ENCODE data around the gene SPATA17. TPM values are rescaled to one million over a fixed set of nuclear protein-coding genes. Genes with fewer than 3 reads are reported as not detected.

Gene SPATA17
- total and polyA plus RNA-seq, 2 of the 13 experiments (the other 11 are each of a cell fraction or from before 2014, with no cell fraction given), result 0.48 to 1.7 TPM

DNA sequence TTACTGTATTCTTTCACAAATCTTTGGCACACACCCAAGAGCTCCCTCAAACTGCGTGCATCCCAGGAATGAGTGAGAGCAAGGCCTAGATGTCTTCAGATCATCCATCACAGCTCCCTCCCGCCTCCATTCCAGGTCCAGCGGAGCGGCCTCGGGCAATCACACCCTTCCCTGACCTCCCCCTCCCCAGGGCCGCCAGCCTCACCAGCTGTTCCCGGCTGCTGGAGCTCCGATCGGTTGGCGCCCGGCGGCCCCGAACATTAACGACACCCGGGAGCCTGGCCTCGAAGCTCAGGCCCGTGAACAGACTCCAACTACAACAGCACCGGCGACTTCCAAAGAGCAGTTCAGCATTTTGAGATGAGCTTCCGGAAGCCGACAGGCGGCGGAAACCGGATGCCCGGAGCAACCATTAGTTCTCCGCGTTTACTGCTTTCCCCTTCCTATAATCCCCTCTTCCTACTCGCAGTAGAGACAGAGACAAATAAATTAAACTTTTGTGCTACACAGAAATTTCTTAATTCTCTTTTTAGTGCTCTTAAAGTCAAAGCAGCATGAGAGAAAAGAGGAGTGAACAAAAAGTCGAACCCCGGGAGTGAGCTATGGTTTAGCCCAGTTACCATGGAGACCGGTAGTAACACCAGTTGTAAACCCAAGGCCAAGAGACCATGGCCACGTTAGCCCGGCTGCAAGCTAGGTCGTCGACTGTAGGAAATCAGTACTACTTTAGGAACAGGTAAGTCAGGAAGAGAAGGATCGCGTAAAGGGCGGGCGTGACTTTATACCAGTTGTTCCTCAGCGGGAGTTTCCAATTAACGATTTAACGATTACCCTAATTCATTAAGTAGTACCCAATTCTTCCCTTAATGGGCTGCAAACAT lies at the start of gene SPATA17, which contains the start of gene GPATCH2 (continued):
- TF ChIP-seq, protein P1, sequence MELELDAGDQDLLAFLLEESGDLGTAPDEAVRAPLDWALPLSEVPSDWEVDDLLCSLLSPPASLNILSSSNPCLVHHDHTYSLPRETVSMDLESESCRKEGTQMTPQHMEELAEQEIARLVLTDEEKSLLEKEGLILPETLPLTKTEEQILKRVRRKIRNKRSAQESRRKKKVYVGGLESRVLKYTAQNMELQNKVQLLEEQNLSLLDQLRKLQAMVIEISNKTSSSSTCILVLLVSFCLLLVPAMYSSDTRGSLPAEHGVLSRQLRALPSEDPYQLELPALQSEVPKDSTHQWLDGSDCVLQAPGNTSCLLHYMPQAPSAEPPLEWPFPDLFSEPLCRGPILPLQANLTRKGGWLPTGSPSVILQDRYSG (CRISPR knock-in tag; IDR thresholded peaks at IDR 0.05), result no peak
- TF ChIP-seq HOXA5 (CRISPR knock-in tag; IDR thresholded peaks at IDR 0.05), result peak; percentile 74
- TF ChIP-seq ZNF567 (CRISPR knock-in tag; IDR thresholded peaks at IDR 0.05; ENCODE audit: borderline replicate concordance), result no peak
- TF ChIP-seq, protein P2, sequence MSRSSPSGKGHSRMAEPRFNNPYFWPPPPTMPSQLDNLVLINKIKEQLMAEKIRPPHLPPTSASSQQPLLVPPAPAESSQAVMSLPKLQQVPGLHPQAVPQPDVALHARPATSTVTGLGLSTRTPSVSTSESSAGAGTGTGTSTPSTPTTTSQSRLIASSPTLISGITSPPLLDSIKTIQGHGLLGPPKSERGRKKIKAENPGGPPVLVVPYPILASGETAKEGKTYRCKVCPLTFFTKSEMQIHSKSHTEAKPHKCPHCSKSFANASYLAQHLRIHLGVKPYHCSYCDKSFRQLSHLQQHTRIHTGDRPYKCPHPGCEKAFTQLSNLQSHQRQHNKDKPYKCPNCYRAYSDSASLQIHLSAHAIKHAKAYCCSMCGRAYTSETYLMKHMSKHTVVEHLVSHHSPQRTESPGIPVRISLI (CRISPR knock-in tag; IDR thresholded peaks at IDR 0.05; ENCODE audit: borderline replicate concordance), result no peak
- TF ChIP-seq, protein P3, sequence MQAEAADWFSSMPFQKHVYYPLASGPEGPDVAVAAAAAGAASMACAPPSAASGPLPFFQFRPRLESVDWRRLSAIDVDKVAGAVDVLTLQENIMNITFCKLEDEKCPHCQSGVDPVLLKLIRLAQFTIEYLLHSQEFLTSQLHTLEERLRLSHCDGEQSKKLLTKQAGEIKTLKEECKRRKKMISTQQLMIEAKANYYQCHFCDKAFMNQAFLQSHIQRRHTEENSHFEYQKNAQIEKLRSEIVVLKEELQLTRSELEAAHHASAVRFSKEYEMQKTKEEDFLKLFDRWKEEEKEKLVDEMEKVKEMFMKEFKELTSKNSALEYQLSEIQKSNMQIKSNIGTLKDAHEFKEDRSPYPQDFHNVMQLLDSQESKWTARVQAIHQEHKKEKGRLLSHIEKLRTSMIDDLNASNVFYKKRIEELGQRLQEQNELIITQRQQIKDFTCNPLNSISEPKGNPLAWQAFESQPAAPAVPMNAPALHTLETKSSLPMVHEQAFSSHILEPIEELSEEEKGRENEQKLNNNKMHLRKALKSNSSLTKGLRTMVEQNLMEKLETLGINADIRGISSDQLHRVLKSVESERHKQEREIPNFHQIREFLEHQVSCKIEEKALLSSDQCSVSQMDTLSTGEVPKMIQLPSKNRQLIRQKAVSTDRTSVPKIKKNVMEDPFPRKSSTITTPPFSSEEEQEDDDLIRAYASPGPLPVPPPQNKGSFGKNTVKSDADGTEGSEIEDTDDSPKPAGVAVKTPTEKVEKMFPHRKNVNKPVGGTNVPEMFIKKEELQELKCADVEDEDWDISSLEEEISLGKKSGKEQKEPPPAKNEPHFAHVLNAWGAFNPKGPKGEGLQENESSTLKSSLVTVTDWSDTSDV (CRISPR knock-in tag; IDR thresholded peaks at IDR 0.05), result no peak
- TF ChIP-seq ZNF616 (CRISPR knock-in tag; IDR thresholded peaks at IDR 0.05; ENCODE audit: low read depth), result no peak
- TF ChIP-seq SPEN (CRISPR knock-in tag; IDR thresholded peaks at IDR 0.05; ENCODE audit: low read depth), result peak; percentile 45; the same call in 1 of the 2 replicates
- TF ChIP-seq, protein P4, sequence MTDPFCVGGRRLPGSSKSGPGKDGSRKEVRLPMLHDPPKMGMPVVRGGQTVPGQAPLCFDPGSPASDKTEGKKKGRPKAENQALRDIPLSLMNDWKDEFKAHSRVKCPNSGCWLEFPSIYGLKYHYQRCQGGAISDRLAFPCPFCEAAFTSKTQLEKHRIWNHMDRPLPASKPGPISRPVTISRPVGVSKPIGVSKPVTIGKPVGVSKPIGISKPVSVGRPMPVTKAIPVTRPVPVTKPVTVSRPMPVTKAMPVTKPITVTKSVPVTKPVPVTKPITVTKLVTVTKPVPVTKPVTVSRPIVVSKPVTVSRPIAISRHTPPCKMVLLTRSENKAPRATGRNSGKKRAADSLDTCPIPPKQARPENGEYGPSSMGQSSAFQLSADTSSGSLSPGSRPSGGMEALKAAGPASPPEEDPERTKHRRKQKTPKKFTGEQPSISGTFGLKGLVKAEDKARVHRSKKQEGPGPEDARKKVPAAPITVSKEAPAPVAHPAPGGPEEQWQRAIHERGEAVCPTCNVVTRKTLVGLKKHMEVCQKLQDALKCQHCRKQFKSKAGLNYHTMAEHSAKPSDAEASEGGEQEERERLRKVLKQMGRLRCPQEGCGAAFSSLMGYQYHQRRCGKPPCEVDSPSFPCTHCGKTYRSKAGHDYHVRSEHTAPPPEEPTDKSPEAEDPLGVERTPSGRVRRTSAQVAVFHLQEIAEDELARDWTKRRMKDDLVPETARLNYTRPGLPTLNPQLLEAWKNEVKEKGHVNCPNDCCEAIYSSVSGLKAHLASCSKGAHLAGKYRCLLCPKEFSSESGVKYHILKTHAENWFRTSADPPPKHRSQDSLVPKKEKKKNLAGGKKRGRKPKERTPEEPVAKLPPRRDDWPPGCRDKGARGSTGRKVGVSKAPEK (CRISPR knock-in tag; IDR thresholded peaks at IDR 0.05; ENCODE audit: borderline replicate concordance), result no peak
- TF ChIP-seq, protein P5, sequence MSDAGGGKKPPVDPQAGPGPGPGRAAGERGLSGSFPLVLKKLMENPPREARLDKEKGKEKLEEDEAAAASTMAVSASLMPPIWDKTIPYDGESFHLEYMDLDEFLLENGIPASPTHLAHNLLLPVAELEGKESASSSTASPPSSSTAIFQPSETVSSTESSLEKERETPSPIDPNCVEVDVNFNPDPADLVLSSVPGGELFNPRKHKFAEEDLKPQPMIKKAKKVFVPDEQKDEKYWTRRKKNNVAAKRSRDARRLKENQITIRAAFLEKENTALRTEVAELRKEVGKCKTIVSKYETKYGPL (CRISPR knock-in tag; IDR thresholded peaks at IDR 0.05), result no peak
- TF ChIP-seq, protein P6, sequence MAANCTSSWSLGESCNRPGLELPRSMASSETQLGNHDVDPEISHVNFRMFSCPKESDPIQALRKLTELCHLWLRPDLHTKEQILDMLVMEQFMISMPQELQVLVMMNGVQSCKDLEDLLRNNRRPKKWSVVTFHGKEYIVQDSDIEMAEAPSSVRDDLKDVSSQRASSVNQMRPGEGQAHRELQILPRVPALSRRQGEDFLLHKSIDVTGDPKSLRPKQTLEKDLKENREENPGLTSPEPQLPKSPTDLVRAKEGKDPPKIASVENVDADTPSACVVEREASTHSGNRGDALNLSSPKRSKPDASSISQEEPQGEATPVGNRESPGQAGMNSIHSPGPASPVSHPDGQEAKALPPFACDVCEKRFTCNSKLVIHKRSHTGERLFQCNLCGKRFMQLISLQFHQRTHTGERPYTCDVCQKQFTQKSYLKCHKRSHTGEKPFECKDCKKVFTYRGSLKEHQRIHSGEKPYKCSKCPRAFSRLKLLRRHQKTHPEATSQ (CRISPR knock-in tag; IDR thresholded peaks at IDR 0.05; ENCODE audit: borderline replicate concordance), result peak; percentile 29; the same call in 1 of the 2 replicates
- TF ChIP-seq RFXANK (CRISPR knock-in tag; IDR thresholded peaks at IDR 0.05), result no peak
- no peak for TF ChIP-seq NFRKB (IDR thresholded peaks at IDR 0.05)
- TF ChIP-seq GTF3A (CRISPR knock-in tag; conservative IDR thresholded peaks at IDR 0.05), result no peak
- 0 out of 2 replicates have a peak, but pooled peaks have one; percentile 39 for TF ChIP-seq ZNF614 (CRISPR knock-in tag; IDR thresholded peaks at IDR 0.05; ENCODE audit: borderline replicate concordance)
- TF ChIP-seq, protein P7, sequence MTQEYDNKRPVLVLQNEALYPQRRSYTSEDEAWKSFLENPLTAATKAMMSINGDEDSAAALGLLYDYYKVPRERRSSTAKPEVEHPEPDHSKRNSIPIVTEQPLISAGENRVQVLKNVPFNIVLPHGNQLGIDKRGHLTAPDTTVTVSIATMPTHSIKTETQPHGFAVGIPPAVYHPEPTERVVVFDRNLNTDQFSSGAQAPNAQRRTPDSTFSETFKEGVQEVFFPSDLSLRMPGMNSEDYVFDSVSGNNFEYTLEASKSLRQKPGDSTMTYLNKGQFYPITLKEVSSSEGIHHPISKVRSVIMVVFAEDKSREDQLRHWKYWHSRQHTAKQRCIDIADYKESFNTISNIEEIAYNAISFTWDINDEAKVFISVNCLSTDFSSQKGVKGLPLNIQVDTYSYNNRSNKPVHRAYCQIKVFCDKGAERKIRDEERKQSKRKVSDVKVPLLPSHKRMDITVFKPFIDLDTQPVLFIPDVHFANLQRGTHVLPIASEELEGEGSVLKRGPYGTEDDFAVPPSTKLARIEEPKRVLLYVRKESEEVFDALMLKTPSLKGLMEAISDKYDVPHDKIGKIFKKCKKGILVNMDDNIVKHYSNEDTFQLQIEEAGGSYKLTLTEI (CRISPR knock-in tag; conservative IDR thresholded peaks at IDR 0.05), result no peak
- peak; percentile 94 for TF ChIP-seq ZFY (CRISPR knock-in tag; IDR thresholded peaks at IDR 0.05)

All from HepG2 (cell line).